DND-41 (cell line): ENCODE measurements around the gene SLC35E2B.

Source experiments
- ATAC-seq: fragments of 200-7000 bp; cut with Tn5 transposase; 3 replicates; pipeline ENCODE4 v1.9.1; 2021; ENCODE audit warnings: low read depth; ENCODE audit not compliant: insufficient read depth
- DNase-seq: peaks from one replicate; pipeline ENCODE4 v3.0.0-alpha.2; 2020
- H2AFZ ChIP-seq: 2 replicates; pipeline ENCODE4 v1.6.0; 2012; ENCODE audit warnings: low read depth, low read length
- H3K27ac ChIP-seq: 2 replicates; pipeline ENCODE4 v1.5.1; 2012; ENCODE audit warnings: low read length, inconsistent platforms
- H3K27me3 ChIP-seq: fragments of 200-600 bp; sonication (generic); 2 replicates; pipeline ENCODE4 v1.6.0; 2012; ENCODE audit warnings: low read length, mild to moderate bottlenecking, inconsistent platforms; ENCODE audit not compliant: insufficient read depth, poor library complexity
- H3K36me3 ChIP-seq: 2 replicates; pipeline ENCODE4 v1.5.1; 2012; ENCODE audit warnings: low read length, inconsistent platforms; ENCODE audit not compliant: insufficient read depth
- H3K4me1 ChIP-seq: 2 replicates; pipeline ENCODE4 v1.5.1; 2012; ENCODE audit warnings: mild to moderate bottlenecking, low read length; ENCODE audit not compliant: insufficient read depth
- H3K4me2 ChIP-seq: 2 replicates; pipeline ENCODE4 v1.6.0; 2012; ENCODE audit warnings: mild to moderate bottlenecking, moderate library complexity, low read length, inconsistent platforms; ENCODE audit not compliant: insufficient read depth
- H3K4me3 ChIP-seq, 2 experiments: fragments of 200-600 bp in 1 of 2; shearing (Covaris generic) in 1 of 2; 2 replicates each; pipeline ENCODE4 v1.5.1; 2012 to 2016; ENCODE audit warnings: inconsistent platforms in 2 of 2, low read length in 2 of 2, mild to moderate bottlenecking in 2 of 2, low read depth in 1 of 2, moderate library complexity in 1 of 2
- H3K79me2 ChIP-seq: 2 replicates; pipeline ENCODE4 v1.6.0; 2012; ENCODE audit warnings: low read length, inconsistent platforms; ENCODE audit not compliant: insufficient read depth
- H3K9ac ChIP-seq: 2 replicates; pipeline ENCODE4 v1.6.0; 2012; ENCODE audit warnings: low read depth, mild to moderate bottlenecking, inconsistent platforms, low read length, moderate library complexity
- H3K9me3 ChIP-seq: 2 replicates; pipeline ENCODE4 v1.5.1; 2012; ENCODE audit warnings: low read length, moderate library complexity, mild to moderate bottlenecking, inconsistent platforms; ENCODE audit not compliant: insufficient read depth, severe bottlenecking
- H4K20me1 ChIP-seq: 2 replicates; pipeline ENCODE4 v1.6.0; 2012; ENCODE audit warnings: low read length; ENCODE audit not compliant: insufficient read depth
- EZH2 ChIP-seq: IDR thresholded peaks from 3 replicates; pipeline ENCODE4 v1.6.1; 2012; ENCODE audit warnings: borderline replicate concordance, low read depth, mild to moderate bottlenecking, moderate library complexity, low read length, inconsistent platforms; ENCODE audit not compliant: severe bottlenecking
- TF ChIP-seq, protein P1 (sequence below): IDR thresholded peaks from 2 replicates; pipeline ENCODE4 v1.5.1; 2012; ENCODE audit warnings: borderline replicate concordance, low read length, moderate library complexity, mild to moderate bottlenecking; ENCODE audit not compliant: poor library complexity, severe bottlenecking; ENCODE audit errors: extremely low read depth

The SLC35E2B gene

DNA sequence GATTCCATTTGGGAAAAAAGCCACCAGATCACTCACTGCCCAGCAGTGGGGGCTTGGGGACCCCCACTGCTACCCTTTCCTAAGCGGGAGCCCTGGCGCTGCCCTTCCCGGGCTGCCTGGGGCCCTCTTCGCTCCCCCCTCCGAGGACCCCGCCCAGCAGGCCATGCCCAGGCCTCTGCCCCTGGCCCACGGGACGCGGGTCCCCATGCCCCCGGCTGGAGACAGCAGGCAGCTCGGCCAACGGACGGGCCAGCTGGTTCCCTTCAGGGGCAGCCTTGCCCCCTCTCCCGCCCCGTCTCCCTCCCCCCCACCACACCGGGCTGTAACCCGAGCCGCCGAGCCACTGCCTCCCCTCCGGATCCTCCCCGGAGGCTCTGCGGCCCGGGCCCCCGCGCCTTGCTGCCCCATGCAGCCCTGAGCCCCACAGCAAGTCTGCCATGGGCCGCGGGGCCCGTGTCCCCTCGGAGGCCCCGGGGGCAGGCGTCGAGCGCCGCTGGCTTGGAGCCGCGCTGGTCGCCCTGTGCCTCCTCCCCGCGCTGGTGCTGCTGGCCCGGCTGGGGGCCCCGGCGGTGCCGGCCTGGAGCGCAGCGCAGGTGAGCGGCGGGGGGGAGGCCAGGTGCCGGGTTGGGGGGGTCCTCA lies 60.7 kb downstream of the SLC35E2B start, which contains the start of gene MMP23B:
TSS of gene MMP23B (plus strand) at position 392 of the 639 bp plus-strand sequence. CDS start at position 438, 46 bp downstream.
- Histone ChIP-seq H3K27me3 (no peaks in the 10 kb centered on the region), H3K9me3 (no peaks in the 10 kb centered on the region), H4K20me1 (no peaks in the 10 kb centered on the region; the same call in 1 of the 2 replicates), H3K9ac (peak within 1 kb of the TSS; percentile 82; the same call in 1 of the 2 replicates), H3K36me3 (peaks cover 6% of the 10 kb centered on the region), H3K79me2 (no peaks in the 10 kb centered on the region), H3K4me2 (peak within 1 kb of the TSS; percentile 79), H3K4me1 (peaks cover 15% of the 10 kb centered on the region), H3K4me3 (peak within 1 kb of the TSS in 1 of 2 experiments; percentile 56; a peak in 1 of 4 replicates), H2AFZ (no peak within 1 kb of the TSS), H3K27ac (no peak within 1 kb of the TSS)
- DNase-seq: no peak
- TF ChIP-seq, protein P1, sequence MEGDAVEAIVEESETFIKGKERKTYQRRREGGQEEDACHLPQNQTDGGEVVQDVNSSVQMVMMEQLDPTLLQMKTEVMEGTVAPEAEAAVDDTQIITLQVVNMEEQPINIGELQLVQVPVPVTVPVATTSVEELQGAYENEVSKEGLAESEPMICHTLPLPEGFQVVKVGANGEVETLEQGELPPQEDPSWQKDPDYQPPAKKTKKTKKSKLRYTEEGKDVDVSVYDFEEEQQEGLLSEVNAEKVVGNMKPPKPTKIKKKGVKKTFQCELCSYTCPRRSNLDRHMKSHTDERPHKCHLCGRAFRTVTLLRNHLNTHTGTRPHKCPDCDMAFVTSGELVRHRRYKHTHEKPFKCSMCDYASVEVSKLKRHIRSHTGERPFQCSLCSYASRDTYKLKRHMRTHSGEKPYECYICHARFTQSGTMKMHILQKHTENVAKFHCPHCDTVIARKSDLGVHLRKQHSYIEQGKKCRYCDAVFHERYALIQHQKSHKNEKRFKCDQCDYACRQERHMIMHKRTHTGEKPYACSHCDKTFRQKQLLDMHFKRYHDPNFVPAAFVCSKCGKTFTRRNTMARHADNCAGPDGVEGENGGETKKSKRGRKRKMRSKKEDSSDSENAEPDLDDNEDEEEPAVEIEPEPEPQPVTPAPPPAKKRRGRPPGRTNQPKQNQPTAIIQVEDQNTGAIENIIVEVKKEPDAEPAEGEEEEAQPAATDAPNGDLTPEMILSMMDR: no peak
- TF ChIP-seq EZH2: no peak
- ATAC-seq: no peak

DNA sequence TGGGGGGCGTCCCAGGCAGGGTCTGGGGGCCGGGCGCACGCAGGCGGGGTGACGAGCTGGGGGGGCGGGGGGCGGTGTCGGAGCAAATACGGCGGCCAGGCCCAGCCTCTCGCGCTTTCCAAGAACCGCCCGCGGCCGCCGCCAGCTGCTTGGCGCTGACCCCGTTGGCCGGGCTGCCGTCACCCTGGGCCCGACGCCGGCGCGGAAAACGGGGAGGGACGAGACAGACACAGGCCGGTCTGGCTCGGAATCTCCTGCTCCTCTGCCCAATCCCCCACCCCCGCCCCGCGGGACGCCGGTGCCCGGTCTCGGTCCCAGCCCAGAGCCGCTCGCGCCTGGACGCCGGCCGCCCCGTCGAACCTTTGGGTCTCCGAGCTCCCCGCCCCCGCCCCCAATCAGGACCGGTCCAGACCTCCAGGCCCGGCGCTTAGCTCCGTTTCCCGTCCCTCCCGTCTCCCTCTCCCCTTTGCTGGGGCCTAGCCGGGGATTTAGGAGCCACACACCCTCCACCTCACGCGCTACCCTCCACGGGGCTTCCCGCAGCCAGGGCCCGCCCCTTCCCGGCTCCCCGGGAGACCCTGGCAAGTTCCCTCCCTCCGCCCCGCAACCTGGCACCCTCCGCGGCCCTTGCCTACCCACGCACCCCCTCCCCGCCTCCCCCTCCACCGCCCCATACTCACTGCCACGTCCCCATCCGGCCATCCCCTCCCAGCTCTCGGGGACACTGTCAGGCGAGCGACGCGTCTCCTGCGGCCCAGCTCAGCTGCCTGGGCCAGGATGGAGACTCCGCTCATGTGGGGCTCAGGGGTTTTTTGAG lies 61.4 kb downstream of the SLC35E2B start:
- no peaks in the 10 kb centered on the region for H3K79me2 ChIP-seq
- peak overlapping the region; percentile 79 for H3K4me2 ChIP-seq
- no peak for DNase-seq
- peak overlapping the region; percentile 73 for H3K27ac ChIP-seq
- H2AFZ ChIP-seq: peak overlapping the region; percentile 66
- H3K4me1 ChIP-seq: peaks cover 15% of the 10 kb centered on the region
- peak overlapping the region; percentile 82 for H3K9ac ChIP-seq
- H4K20me1 ChIP-seq: no peaks in the 10 kb centered on the region; the same call in 1 of the 2 replicates
- no peak for ATAC-seq
- H3K36me3 ChIP-seq: no peaks in the 10 kb centered on the region
- no peaks in the 10 kb centered on the region for H3K27me3 ChIP-seq
- TF ChIP-seq, protein P1: no peak
- no peak for TF ChIP-seq EZH2
- no peaks in the 10 kb centered on the region for H3K9me3 ChIP-seq
- H3K4me3 ChIP-seq: peak overlapping the region in 1 of 2 experiments; percentile 56; a peak in 2 of 4 replicates

DNA sequence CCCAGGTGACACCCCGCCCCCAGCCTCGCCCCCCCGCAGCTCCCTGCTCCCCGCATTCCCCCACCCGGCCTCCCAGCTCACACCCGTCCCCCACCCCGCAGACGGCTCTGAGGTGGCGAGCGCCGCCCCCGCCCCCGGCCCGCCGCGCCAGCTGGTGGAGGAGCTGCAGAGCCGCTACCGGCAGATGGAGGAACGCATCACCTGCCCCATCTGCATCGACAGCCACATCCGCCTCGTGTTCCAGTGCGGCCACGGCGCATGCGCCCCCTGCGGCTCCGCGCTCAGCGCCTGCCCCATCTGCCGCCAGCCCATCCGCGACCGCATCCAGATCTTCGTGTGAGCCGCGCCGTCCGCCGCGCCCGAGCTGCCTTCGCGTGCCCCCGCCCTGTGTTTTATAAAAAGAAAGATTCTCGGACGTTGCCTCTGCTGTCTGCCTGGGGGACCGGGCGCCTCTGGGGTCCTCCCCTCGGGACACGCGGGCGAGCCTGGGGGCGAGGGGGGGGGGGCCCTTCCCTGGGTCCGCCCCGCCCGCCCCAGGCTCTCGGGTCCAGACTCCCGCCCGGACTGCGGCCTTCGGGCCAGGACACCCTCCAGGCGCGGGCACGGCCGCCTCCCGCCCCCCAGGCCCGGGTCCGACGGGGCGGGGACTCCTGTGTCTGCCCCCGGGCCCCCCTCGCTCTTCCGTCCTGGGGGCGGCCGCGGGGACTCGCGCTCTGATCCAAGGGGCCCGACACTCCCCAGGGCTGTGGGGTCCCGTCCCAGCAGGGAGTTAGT lies 62.2 kb downstream of the SLC35E2B start:
- H3K9me3 ChIP-seq: no peaks in the 10 kb centered on the region
- TF ChIP-seq, protein P1: peak; percentile 28
- no peak for TF ChIP-seq EZH2
- no peaks in the 10 kb centered on the region for H3K79me2 ChIP-seq
- no peaks in the 10 kb centered on the region; the same call in 1 of the 2 replicates for H4K20me1 ChIP-seq
- peak overlapping the region; percentile 79 for H3K4me2 ChIP-seq
- ATAC-seq: peak; percentile 90
- peak overlapping the region; percentile 73 for H3K27ac ChIP-seq
- no peaks in the 10 kb centered on the region for H3K36me3 ChIP-seq
- peak overlapping the region; percentile 66 for H2AFZ ChIP-seq
- H3K27me3 ChIP-seq: no peaks in the 10 kb centered on the region
- peaks cover 15% of the 10 kb centered on the region for H3K4me1 ChIP-seq
- peak overlapping the region; percentile 82 for H3K9ac ChIP-seq
- peak; percentile 97 for DNase-seq
- peak overlapping the region; percentile 24 to 56; a peak in 3 of 4 replicates for H3K4me3 ChIP-seq
